ENCODE measurements around the gene LSM14B. TPM values are rescaled to one million over a fixed set of nuclear protein-coding genes. Genes with fewer than 3 reads are reported as not detected.
A peak's percentile ranks its signal among the peaks of the same experiment; 100 is the strongest.
"Not testable (repeated sequence)": the region's sequence is repeated elsewhere in the genome, so short reads cannot be mapped to it uniquely, and the experiment has no call there.

Gene LSM14B
- polyA plus RNA-seq (ENCODE audit: low read depth in 6 of 6), result 1 to 10 TPM in 5 of 6 donors, not detected in 1; 1.1 to 3.4 (median 1.2) TPM

DNA sequence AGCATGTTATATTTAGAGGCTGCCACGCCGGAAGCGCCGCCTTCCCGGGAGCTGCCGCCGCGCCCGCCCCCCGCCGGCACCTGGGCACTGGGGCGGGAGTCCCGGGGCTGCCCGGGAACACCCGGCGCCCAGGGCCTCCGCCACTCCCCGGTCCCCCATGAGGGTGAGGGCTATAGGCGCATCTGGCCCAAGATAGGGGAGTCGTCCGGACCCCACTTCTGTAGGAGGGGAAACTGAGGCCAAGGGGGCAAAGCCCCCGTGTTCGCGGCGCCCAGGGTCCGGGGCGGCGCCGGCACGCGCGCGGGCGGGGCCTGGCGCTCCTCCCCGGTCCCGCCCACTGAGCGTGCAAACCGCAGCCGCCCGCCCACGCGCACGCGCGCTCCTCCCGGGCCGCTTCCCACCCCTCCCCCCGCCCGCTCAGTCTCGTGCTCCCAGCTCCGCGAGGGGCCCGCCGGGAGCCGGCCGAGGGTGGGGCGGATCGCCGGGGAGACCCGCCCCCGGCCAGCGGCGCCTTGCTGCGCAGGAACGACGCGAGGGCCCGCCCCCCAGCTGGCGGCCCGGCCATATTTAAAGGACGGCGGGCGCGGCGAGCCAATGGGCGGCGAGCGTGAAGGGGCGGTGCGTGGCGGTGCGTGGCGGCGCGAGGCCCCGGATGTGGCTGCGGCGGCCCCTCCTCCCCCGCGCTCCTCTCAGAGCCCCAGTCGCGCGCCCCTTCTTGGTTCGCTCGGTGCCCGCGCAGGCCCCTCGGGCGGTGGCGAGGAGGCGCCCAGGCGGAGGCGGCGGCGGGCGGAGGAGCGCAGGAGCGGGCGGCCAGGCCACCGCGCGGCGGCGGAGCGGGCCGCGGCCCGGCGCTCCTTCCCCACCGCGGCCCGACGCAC is at the start of gene LSM14B:
Gene LSM14B (plus strand): TSS at position 700 of the 878 bp plus-strand sequence. CDS start 192 bp downstream, outside the sequence.
- Mint-ChIP-seq H3K4me3 (peak within 1 kb of the TSS; percentile 78 to 95 (median 92)), H3K9me3 (no peaks in the 10 kb centered on the region), H3K27ac (peak within 1 kb of the TSS; percentile 36 to 97 (median 91)), H3K4me1 (peaks cover 9 to 38% (median 19%) of the 10 kb centered on the region in 3 donors), H3K36me3 (peaks cover 0 to 3% of the 10 kb centered on the region in 2 donors), H3K27me3 (peaks cover 0 to 10% (median 0%) of the 10 kb centered on the region in 3 donors)
- ATAC-seq (ENCODE audit: low read depth in 2 of 2) (peak; percentile 78 to 82), DNase-seq (peak; percentile 96)

DNA sequence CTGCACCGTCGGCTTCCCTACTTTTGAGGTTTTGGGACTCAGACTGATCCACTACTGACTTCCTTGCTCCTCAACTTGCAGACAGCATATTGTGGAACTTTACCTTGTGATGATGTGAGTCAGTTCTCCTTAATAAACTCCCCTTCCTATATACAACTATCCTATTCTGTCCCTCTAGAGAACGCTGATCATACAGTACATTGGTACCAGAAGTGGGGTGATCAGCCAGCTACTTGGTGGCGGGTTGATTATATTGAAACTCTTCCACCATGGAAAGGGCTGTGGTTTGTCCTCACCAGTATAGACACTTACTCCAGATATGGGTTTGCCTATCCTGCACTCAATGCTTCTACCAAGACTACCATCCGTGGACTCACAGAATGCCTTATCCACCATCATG is 49.0 kb upstream of the LSM14B start:
- Mint-ChIP-seq H3K27me3 (peaks cover 4 to 20% (median 11%) of the 10 kb centered on the region in 3 donors), H3K4me3 (no peak overlapping the region), H3K27ac (no peak overlapping the region), H3K36me3 (peaks cover 8 to 22% of the 10 kb centered on the region in 2 donors), H3K9me3 (peaks cover 8 to 40% (median 31%) of the 10 kb centered on the region in 7 donors), H3K4me1 (no peaks in the 10 kb centered on the region)
- DNase-seq, result no peak
- ATAC-seq (ENCODE audit: low read depth in 2 of 2), result no peak

DNA sequence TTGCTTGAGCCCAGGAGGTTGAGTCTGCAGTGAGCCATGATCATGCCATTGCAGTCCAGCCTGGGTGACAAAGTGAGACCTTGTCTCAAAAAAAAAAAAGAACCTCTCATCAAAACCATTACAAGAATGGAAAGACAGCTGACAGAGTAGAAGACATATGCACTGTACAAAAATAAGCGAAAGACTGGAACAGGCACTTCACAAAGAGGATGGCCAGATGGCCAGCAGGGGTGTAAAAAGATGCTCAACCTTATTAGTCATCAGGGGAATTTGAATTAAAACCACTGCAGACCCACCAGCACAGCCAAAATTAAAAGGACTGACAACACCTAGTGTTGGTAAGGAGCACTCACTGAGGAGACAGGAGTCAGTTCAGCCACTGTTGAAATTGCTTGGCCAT is 43.1 kb upstream of the LSM14B start:
- no peak for ATAC-seq (ENCODE audit: low read depth in 2 of 2)
- Mint-ChIP-seq H3K4me3 (no peak overlapping the region), H3K36me3 (peaks cover 5 to 20% of the 10 kb centered on the region in 2 donors), H3K27me3 (peaks cover 15 to 24% (median 23%) of the 10 kb centered on the region in 3 donors), H3K4me1 (no peaks in the 10 kb centered on the region), H3K27ac (no peak overlapping the region), H3K9me3 (peaks cover 12 to 44% (median 25%) of the 10 kb centered on the region in 7 donors)
- DNase-seq, result no peak

DNA sequence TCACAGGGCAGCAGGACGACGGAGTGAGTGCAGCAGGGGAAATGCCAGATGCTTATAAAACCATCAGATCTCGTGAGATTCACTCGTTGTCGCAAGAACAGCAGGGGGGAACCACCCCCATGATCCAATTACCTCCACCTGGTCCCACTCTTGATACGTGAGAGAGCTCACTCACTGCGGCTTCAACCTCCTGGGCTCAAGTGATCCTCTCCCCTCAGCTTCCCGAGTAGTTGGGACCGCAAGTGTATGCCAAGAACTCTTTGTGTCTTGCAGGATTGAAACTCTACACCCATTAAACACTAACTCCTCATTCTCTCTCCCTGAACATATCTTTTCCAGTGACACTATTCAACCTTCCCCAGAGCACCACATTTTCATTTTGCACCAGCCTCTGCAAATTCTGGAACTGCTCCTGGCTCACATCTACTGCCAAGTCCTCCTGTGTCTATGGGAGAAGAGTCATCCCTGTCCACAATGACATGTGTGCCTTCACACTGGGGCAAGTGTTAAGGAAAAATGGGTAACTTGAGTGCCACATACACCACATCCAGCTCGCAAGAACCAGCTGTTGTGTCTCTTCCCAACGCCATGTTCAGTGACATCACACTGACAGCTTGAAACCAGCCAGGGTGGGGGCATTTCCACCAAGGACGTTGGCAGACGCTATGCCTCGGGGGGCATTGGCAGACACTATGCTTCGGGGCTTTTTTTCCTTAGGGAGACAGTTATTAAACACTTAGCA is 41.9 kb upstream of the LSM14B start:
- Mint-ChIP-seq H3K4me3 (no peak overlapping the region), H3K27ac (no peak overlapping the region), H3K4me1 (no peaks in the 10 kb centered on the region), H3K27me3 (peaks cover 15 to 33% (median 31%) of the 10 kb centered on the region in 3 donors), H3K9me3 (peaks cover 4 to 35% (median 18%) of the 10 kb centered on the region in 7 donors), H3K36me3 (peaks cover 5 to 14% of the 10 kb centered on the region in 2 donors)
- no peak for DNase-seq
- ATAC-seq (ENCODE audit: low read depth in 2 of 2), result no peak

DNA sequence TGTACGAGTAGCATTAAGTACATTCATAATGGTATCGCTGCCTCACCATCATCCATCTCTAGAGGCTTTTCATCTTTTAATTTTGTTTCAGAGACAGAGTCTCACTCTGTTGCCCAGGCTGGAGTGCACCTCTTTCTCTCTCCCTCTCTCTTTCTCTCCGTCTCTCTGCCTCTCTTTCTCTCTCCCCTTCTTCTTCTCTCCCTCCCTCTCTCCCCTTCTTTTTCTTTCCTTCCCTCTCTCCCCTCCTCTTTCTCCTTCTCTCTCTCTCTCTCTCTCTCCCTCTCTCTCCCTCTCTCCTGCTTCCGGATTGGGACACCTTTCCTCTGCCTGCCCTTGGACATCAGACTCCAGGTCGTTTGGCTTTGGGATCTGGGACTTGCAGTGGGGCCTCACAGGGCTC is 39.0 kb upstream of the LSM14B start:
- ATAC-seq (ENCODE audit: low read depth in 2 of 2), result no peak
- Mint-ChIP-seq H3K9me3 (peaks cover 4 to 21% (median 6%) of the 10 kb centered on the region in 7 donors), H3K27me3 (peaks cover 15 to 34% (median 33%) of the 10 kb centered on the region in 3 donors), H3K4me1 (no peaks in the 10 kb centered on the region), H3K4me3 (no peak overlapping the region), H3K36me3 (peaks cover 0 to 7% of the 10 kb centered on the region in 2 donors), H3K27ac (no peak overlapping the region)
- DNase-seq, result no peak

DNA sequence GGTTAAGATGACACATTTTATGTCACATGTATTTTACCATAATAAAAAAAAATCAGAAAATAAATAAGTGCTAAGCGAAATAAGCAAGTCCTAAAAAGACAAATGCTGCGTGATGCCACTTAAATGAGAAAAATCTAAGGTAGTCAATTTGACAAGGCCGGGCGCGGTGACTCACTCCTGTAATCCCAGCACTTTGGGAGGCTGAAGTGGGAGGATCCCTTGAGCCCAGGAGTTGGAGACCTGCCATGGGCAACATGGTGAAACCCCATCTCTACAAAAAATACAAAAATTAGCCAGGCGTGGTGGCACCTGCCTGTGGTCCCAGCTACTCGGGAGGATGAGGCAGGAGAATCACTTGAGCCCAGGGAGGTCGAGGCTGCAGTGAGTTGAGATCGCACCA is 38.1 kb upstream of the LSM14B start:
- DNase-seq; H3K4me3 Mint-ChIP-seq; H3K4me1 Mint-ChIP-seq; ATAC-seq (ENCODE audit: low read depth in 2 of 2); H3K27ac Mint-ChIP-seq; H3K36me3 Mint-ChIP-seq: not testable (repeated sequence)
- peaks cover 3 to 14% (median 4%) of the 10 kb centered on the region in 7 donors for H3K9me3 Mint-ChIP-seq
- H3K27me3 Mint-ChIP-seq, result peaks cover 12 to 34% (median 28%) of the 10 kb centered on the region in 3 donors

DNA sequence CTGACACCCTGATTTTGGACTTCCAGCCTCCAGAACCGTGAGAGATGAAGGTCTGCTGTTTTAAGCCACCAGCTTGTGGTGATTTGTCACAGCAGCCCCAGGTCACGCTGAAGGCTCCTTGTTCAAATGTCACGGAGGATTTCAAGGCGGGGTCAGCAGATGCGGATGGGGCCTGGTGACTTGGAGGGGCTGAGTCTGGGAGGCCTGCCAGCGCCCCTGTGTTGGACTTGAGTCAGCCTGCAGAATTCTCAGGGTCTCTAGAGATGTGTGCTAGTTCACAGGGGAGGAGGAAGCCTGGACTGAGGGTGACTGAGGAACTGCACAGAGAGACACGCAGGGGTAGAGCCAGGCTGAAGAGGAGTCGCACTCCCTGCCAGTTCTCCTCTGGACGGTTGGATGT is 37.1 kb upstream of the LSM14B start:
- peaks cover 9 to 32% (median 26%) of the 10 kb centered on the region in 3 donors for H3K27me3 Mint-ChIP-seq
- no peak for DNase-seq
- H3K36me3 Mint-ChIP-seq, result peaks cover 0 to 6% of the 10 kb centered on the region in 2 donors

DNA sequence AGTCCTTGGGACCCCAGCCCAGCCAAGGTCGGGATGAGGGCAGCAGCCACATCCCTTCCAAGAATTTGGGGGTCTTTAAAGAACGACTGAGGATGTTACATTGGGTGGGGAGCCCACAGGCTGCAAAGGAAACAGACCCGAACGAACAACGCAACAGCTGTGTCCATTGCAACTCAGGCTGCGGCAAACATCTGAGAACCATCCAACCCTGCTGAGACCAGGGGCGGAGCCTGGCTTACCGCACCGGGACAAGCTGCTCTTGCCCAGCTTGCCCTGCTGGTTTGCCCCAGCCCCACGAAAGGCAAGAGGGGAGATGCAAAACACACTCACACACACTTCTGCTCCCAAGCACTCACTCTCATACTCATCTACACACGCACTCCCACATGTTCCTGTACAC is 35.0 kb upstream of the LSM14B start:
- H3K9me3 Mint-ChIP-seq, result peaks cover 0 to 10% (median 0%) of the 10 kb centered on the region in 7 donors
- DNase-seq, result no peak
- no peaks in the 10 kb centered on the region for H3K4me1 Mint-ChIP-seq
- peaks cover 0 to 7% of the 10 kb centered on the region in 2 donors for H3K36me3 Mint-ChIP-seq
- no peak overlapping the region for H3K4me3 Mint-ChIP-seq
- peaks cover 9 to 26% (median 25%) of the 10 kb centered on the region in 3 donors for H3K27me3 Mint-ChIP-seq
- no peak for ATAC-seq (ENCODE audit: low read depth in 2 of 2)
- H3K27ac Mint-ChIP-seq, result no peak overlapping the region

More for the DNA sequence above, 37.1 kb upstream of the LSM14B start:
- no peak for ATAC-seq (ENCODE audit: low read depth in 2 of 2)
- no peak overlapping the region for H3K4me3 Mint-ChIP-seq
- no peaks in the 10 kb centered on the region for H3K4me1 Mint-ChIP-seq
- no peak overlapping the region for H3K27ac Mint-ChIP-seq
- peaks cover 0 to 10% (median 4%) of the 10 kb centered on the region in 7 donors for H3K9me3 Mint-ChIP-seq

DNA sequence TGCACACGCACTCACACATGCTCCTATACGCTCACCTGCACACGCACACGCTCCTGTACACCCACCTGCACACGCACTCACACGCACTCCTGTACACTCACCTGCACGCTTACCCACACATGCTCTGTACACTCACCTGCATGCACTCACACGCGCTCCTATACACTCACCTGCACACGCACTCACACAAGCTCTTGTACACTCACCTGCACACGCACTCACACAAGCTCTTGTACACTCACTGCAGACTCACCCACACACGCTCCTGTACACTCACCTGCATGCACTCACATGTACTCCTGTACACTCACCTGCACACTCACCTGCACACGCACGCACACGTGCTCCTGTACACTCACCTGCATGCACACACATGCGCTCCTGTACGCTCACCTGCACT is 34.6 kb upstream of the LSM14B start:
- Mint-ChIP-seq H3K36me3 (peaks cover 0 to 9% of the 10 kb centered on the region in 2 donors), H3K9me3 (peaks cover 0 to 10% (median 0%) of the 10 kb centered on the region in 7 donors), H3K27me3 (peaks cover 10 to 29% (median 28%) of the 10 kb centered on the region in 3 donors), H3K27ac (no peak overlapping the region), H3K4me3 (no peak overlapping the region), H3K4me1 (no peaks in the 10 kb centered on the region)
- ATAC-seq (ENCODE audit: low read depth in 2 of 2) (no peak), DNase-seq (no peak)

DNA sequence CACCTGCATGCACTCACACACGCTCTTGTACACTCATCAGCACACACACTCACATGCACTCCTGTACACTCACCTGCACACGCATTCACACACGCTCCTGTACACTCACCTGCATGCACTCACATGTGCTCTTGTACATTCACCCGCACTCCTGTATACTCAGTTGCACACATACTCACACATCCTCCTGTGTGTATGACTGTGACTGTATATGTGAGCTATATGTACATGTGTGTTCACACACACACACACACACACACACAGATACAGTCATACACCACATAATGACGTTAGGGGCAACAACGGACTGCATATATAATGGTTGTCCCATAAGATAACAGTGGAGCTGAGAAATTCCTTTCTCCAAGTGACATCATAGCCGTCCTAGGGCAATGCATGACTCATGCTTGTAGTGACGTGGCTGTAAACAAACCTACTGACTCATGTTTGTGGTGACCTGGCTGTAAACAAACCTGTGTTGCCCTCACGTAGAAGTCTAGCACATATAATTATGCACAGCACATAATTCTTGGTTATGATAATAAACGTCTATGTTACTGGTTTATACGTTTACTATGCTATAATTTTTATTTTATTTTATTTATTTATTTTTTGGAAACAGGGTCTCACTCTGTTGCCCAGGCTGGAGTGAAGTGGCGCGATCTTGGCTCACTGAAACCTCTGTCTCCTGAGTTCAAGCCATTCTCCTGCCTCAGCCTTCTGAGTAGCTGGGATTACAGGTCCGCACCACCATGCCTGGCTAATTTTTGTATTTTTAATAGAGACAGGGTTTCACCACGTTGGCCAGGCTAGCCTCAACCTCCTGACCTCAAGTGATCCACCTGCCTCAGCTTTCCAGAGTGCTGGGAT is 33.8 kb upstream of the LSM14B start:
- no peaks in the 10 kb centered on the region for H3K4me1 Mint-ChIP-seq
- peaks cover 0 to 10% (median 0%) of the 10 kb centered on the region in 7 donors for H3K9me3 Mint-ChIP-seq
- no peak for ATAC-seq (ENCODE audit: low read depth in 2 of 2)
- H3K27me3 Mint-ChIP-seq, result peaks cover 10 to 26% (median 23%) of the 10 kb centered on the region in 3 donors
- no peak overlapping the region for H3K27ac Mint-ChIP-seq
- H3K4me3 Mint-ChIP-seq, result no peak overlapping the region
- H3K36me3 Mint-ChIP-seq, result peaks cover 0 to 9% of the 10 kb centered on the region in 2 donors
- DNase-seq, result no peak

DNA sequence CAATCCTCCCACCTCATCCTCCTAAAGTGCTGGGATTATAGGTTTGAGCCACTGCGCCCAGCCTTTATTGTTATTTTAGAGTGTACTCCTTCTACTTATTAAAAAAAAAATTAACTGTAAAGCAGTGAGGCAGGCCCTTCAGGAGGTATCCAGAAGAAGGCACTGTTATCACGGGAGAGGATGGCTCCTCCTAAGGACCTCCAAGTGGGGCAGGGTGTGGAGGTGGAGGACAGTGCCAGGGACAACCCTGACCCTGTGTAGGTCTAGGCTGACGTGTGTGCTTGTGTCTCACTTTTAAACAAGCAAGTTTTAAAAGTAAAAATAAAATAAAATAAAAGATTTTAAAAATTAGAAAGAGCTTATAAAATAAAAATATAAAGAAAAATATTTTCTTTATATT is 32.9 kb upstream of the LSM14B start:
- no peaks in the 10 kb centered on the region for H3K4me1 Mint-ChIP-seq
- DNase-seq (no peak), ATAC-seq (ENCODE audit: low read depth in 2 of 2) (no peak)
- peaks cover 14 to 22% (median 20%) of the 10 kb centered on the region in 3 donors for H3K27me3 Mint-ChIP-seq
- no peak overlapping the region for H3K4me3 Mint-ChIP-seq
- H3K27ac Mint-ChIP-seq, result no peak overlapping the region
- H3K9me3 Mint-ChIP-seq, result peaks cover 0 to 10% (median 0%) of the 10 kb centered on the region in 7 donors
- peaks cover 0 to 9% of the 10 kb centered on the region in 2 donors for H3K36me3 Mint-ChIP-seq

DNA sequence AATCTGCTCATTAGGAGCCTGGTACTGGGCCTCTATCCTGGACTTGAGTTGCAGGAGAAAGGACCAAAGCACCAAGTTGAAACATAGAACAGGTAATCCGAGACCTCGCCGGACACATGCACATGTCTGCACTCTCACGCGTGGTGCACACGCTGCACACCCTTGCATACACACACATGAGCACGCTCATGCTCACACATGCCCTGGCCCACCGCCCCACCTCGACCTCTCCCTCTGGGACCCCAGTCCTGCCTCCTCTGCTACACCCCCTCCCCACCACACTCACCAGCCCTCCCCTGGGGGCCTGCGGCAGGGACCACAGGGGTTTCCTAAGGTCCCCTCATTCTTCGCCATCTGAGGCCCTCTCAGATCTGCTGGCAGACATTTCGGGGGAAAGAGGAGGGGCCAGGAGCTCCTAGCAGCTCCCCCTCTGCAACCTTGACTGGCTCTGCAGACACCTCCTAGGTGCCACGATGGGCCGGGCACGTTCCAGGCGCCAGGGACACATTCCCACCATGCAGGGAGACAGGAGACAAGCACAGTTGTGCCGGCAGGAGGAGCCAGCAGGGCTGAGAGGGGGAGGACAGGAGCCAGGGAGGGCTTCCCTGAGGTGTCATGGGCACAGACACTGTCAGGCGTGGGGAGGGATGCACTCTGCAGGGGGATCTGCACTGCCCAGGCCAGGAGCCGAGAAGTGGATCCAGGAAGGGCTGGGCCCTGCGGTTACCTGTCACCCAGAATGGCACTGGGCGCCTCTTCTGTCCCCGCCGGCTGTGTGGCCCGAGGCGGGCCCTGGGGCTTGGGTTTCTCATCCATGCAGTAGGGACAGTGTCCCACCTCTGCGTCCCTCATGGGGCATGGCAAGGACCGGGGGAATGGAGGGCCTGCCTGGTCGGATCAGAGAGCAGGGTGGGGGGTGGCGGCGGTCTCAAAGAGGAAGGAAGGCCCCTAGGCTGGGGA is 25.6 kb upstream of the LSM14B start:
- no peak for ATAC-seq (ENCODE audit: low read depth in 2 of 2)
- no peak overlapping the region for H3K4me3 Mint-ChIP-seq
- H3K27me3 Mint-ChIP-seq, result peaks cover 14 to 31% (median 26%) of the 10 kb centered on the region in 3 donors
- H3K36me3 Mint-ChIP-seq, result peaks cover 4 to 33% of the 10 kb centered on the region in 2 donors
- no peak for DNase-seq
- H3K4me1 Mint-ChIP-seq, result peaks cover 0 to 3% (median 0%) of the 10 kb centered on the region in 3 donors
- H3K9me3 Mint-ChIP-seq, result peaks cover 7 to 18% (median 15%) of the 10 kb centered on the region in 7 donors
- H3K27ac Mint-ChIP-seq, result peak overlapping the region in 1 of 6 donors; percentile 76

All from naive B cell (primary cell).